ENCODE measurements around the gene SVIL. TPM values are rescaled to one million over a fixed set of nuclear protein-coding genes. Genes with fewer than 3 reads are reported as not detected.
"Not testable (repeated sequence)": the region's sequence is repeated elsewhere in the genome, so short reads cannot be mapped to it uniquely, and the experiment has no call there.

SVIL gene
- total RNA-seq, 2 donors from 2014 or later, result 39.5 to 46.4 TPM

DNA sequence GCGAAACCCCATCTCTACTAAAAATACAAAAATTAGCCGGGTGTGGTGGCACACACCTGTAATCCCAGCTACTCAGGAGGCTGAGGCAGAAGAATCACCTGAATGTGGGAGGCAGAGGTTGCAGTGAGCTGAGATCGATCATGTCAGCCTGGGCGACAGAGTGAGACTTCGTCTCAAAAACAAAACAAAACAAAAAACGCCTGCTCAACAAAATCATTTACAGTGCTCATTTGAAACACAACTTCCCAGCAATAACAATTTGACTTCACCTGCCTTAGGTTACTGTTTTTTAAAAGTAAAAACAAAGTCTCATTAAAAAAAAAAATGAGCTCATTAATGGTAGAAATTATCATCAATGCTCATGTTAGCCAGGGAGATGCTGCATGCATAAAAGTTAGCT is 10.4 kb downstream of the SVIL start:
- not testable (repeated sequence) for H3K4me3 Mint-ChIP-seq; H3K9me3 ChIP-seq (ENCODE audit: control insufficient read depth, low read length, poor library complexity, severe bottlenecking); H3K27ac Mint-ChIP-seq; DNase-seq; ATAC-seq; H3K36me3 Mint-ChIP-seq (ENCODE audit: low read depth); H3K27me3 Mint-ChIP-seq
- H3K4me1 Mint-ChIP-seq, result peaks cover 28% of the 10 kb centered on the region

- Mint-ChIP-seq H3K27me3 (no peaks in the 10 kb centered on the region), H3K4me3 (no peak overlapping the region), H3K36me3 (ENCODE audit: low read depth) (no peaks in the 10 kb centered on the region), H3K27ac (no peak overlapping the region), H3K4me1 (peaks cover 25% of the 10 kb centered on the region)
- H3K9me3 ChIP-seq (ENCODE audit: control insufficient read depth, low read length, poor library complexity, severe bottlenecking), result no peaks in the 10 kb centered on the region
- no peak for ATAC-seq
- no peak for DNase-seq
Observed at GRCh38 chr10:29623797-29624196, 11.0 kb downstream of the SVIL start.

GRCh38 chr10:29622382-29622922 is 12.3 kb downstream of the SVIL start:
- H3K36me3 Mint-ChIP-seq (ENCODE audit: low read depth), result no peaks in the 10 kb centered on the region
- H3K27ac Mint-ChIP-seq, result no peak overlapping the region
- H3K9me3 ChIP-seq (ENCODE audit: control insufficient read depth, low read length, poor library complexity, severe bottlenecking), result no peaks in the 10 kb centered on the region
- DNase-seq, result no peak
- H3K4me3 Mint-ChIP-seq, result no peak overlapping the region
- H3K27me3 Mint-ChIP-seq, result no peaks in the 10 kb centered on the region
- no peak for ATAC-seq
- H3K4me1 Mint-ChIP-seq, result peaks cover 21% of the 10 kb centered on the region

GRCh38 chr10:29621161-29621560 is 13.6 kb downstream of the SVIL start:
- peak overlapping the region; percentile 12 for H3K27ac Mint-ChIP-seq

DNA sequence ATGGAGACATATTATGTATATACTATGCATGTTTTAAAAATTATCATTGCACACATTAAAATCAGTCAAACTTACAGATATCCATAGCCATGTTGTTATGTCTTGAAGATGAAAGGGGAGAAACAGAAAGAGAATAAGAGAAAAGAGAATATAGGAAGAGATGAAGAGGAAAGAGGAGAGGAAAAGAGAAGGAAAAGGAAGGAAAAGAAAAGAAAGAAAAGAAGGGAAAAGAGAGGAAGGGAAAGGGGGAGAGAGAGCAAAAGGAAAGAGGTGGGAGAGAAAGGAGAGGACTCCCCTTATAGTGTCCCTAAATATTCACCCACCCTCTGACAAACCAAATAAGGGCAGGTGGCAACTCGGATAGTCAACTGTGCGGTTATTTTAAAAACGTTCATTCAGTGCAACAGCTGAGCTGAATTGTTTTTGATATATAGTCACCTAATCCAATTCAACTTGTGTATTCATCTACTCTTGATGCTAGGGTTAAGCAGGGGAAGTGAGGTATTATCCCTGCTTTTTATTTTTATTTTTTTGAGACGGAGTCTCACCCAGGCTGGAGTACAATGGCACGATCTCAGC is 14.6 kb downstream of the SVIL start:
- Mint-ChIP-seq H3K4me1 (peaks cover 17% of the 10 kb centered on the region), H3K27me3 (no peaks in the 10 kb centered on the region), H3K36me3 (ENCODE audit: low read depth) (no peaks in the 10 kb centered on the region), H3K27ac (no peak overlapping the region), H3K4me3 (no peak overlapping the region)
- H3K9me3 ChIP-seq (ENCODE audit: control insufficient read depth, low read length, poor library complexity, severe bottlenecking), result no peaks in the 10 kb centered on the region
- DNase-seq (no peak), ATAC-seq (no peak)

More at GRCh38 chr10:29621161-29621560, 13.6 kb downstream of the SVIL start:
- Mint-ChIP-seq H3K27me3 (no peaks in the 10 kb centered on the region), H3K36me3 (ENCODE audit: low read depth) (no peaks in the 10 kb centered on the region), H3K4me1 (peaks cover 20% of the 10 kb centered on the region), H3K4me3 (no peak overlapping the region)
- DNase-seq (no peak), ATAC-seq (no peak)
- H3K9me3 ChIP-seq (ENCODE audit: control insufficient read depth, low read length, poor library complexity, severe bottlenecking), result no peaks in the 10 kb centered on the region

DNA sequence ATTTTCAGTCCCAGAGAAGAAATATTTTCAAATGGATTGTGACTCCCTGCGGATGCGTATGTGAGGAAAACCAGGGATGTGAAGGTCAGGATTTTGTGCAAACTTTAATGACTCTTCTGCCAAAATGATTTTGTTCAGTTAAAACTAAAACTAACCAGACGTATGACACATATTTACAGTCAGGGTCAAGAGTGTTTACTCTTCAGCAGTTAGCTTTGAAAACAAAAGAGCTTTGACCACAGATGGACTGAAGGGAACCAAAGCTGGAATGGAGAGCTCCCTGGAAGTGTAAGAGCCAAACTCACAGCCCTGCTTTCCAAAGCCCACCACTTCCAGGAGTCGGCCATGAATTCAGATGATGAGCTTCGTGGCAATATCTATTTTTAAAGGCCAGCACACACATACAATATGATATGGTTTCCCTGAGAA is 15.5 kb downstream of the SVIL start:
- ATAC-seq (no peak), DNase-seq (no peak)
- no peaks in the 10 kb centered on the region for H3K27me3 Mint-ChIP-seq
- H3K36me3 Mint-ChIP-seq (ENCODE audit: low read depth), result no peaks in the 10 kb centered on the region
- H3K4me3 Mint-ChIP-seq, result no peak overlapping the region
- H3K9me3 ChIP-seq (ENCODE audit: control insufficient read depth, low read length, poor library complexity, severe bottlenecking), result no peaks in the 10 kb centered on the region
- peak overlapping the region; percentile 39 for H3K27ac Mint-ChIP-seq
- H3K4me1 Mint-ChIP-seq, result peaks cover 17% of the 10 kb centered on the region

GRCh38 chr10:29618341-29619171 is 16.2 kb downstream of the SVIL start:
- Mint-ChIP-seq H3K4me1 (peaks cover 17% of the 10 kb centered on the region), H3K4me3 (no peak overlapping the region), H3K27me3 (no peaks in the 10 kb centered on the region), H3K27ac (peak overlapping the region; percentile 39), H3K36me3 (ENCODE audit: low read depth) (no peaks in the 10 kb centered on the region)
- DNase-seq, result no peak
- no peaks in the 10 kb centered on the region for H3K9me3 ChIP-seq (ENCODE audit: control insufficient read depth, low read length, poor library complexity, severe bottlenecking)
- no peak for ATAC-seq

- DNase-seq (no peak), ATAC-seq (no peak)
- no peaks in the 10 kb centered on the region for H3K36me3 Mint-ChIP-seq (ENCODE audit: low read depth)
- no peaks in the 10 kb centered on the region for H3K9me3 ChIP-seq (ENCODE audit: control insufficient read depth, low read length, poor library complexity, severe bottlenecking)
- no peak overlapping the region for H3K4me3 Mint-ChIP-seq
- H3K27me3 Mint-ChIP-seq, result no peaks in the 10 kb centered on the region
- H3K4me1 Mint-ChIP-seq, result peaks cover 17% of the 10 kb centered on the region
- no peak overlapping the region for H3K27ac Mint-ChIP-seq
Observed at GRCh38 chr10:29617880-29618340, 16.9 kb downstream of the SVIL start.

DNA sequence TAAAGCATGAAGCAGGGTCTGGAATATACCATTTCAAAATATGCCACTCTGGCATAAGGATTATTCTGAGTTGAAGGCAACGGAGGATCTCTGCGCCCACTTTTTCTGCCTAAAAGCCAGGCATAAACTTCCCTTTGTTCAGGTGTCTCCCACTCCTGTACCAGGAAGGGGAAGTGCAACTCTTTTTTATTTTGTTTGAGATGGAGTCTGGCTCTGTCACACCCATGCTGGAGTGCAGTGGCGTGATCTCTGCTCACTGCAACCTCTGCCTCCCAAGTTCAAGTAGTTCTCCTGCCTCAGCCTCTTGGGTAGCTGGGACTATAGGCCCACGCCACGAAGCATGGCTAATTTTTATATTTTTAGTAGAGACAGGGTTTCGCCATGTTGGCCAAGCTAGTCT is 18.2 kb downstream of the SVIL start:
- H3K9me3 ChIP-seq (ENCODE audit: control insufficient read depth, low read length, poor library complexity, severe bottlenecking), result no peaks in the 10 kb centered on the region
- H3K27ac Mint-ChIP-seq, result no peak overlapping the region
- ATAC-seq (no peak), DNase-seq (no peak)
- H3K36me3 Mint-ChIP-seq (ENCODE audit: low read depth), result no peaks in the 10 kb centered on the region
- no peak overlapping the region for H3K4me3 Mint-ChIP-seq
- peaks cover 10% of the 10 kb centered on the region for H3K4me1 Mint-ChIP-seq
- H3K27me3 Mint-ChIP-seq, result no peaks in the 10 kb centered on the region

DNA sequence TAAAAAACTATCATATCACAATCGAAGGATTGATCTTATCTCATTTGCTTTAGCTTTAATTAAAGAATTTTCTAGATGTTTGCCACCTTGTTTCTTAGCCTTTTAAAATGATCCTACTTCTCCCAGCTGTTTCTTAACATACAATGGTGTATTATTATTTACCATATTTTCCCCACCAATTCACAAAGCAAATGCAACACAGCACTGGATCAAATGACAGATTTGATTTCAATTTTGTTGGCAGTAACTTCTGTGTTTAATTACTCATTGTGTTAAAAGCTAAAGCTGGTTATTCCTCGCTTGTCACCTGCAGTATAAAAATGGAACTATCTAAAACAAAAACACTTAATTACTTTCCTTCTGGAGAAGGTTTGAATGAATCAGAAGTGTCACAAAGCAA is 19.6 kb downstream of the SVIL start:
- Mint-ChIP-seq H3K36me3 (ENCODE audit: low read depth) (peaks cover 4% of the 10 kb centered on the region), H3K27me3 (no peaks in the 10 kb centered on the region), H3K4me1 (peaks cover 15% of the 10 kb centered on the region), H3K4me3 (no peak overlapping the region), H3K27ac (no peak overlapping the region)
- DNase-seq (no peak), ATAC-seq (no peak)
- no peaks in the 10 kb centered on the region for H3K9me3 ChIP-seq (ENCODE audit: control insufficient read depth, low read length, poor library complexity, severe bottlenecking)

DNA sequence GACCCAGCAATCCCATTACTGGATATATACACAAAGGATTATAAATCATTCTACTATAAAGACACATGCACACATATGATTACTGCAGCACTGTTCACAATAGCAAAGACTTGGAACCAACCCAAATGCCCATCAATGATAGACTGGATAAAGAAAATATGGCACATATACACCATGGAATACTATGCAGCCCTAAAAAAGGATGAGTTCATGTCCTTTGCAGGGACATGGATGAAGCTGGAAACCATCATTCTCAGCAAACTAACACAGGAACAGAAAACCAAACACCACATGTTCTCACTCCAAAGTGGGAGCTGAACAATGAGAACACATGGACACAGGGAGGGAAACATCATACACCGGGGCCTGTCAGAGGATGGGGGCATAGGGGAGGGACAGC is 20.5 kb downstream of the SVIL start:
- ATAC-seq; H3K27ac Mint-ChIP-seq; H3K9me3 ChIP-seq (ENCODE audit: control insufficient read depth, low read length, poor library complexity, severe bottlenecking); H3K36me3 Mint-ChIP-seq (ENCODE audit: low read depth); H3K4me3 Mint-ChIP-seq; H3K27me3 Mint-ChIP-seq; DNase-seq: not testable (repeated sequence)
- peaks cover 14% of the 10 kb centered on the region for H3K4me1 Mint-ChIP-seq

- ATAC-seq, result no peak
- no peak for DNase-seq
- H3K9me3 ChIP-seq (ENCODE audit: control insufficient read depth, low read length, poor library complexity, severe bottlenecking), result no peaks in the 10 kb centered on the region
- H3K27ac Mint-ChIP-seq, result no peak overlapping the region
- peaks cover 14% of the 10 kb centered on the region for H3K4me1 Mint-ChIP-seq
- no peaks in the 10 kb centered on the region for H3K27me3 Mint-ChIP-seq
- no peak overlapping the region for H3K4me3 Mint-ChIP-seq
- H3K36me3 Mint-ChIP-seq (ENCODE audit: low read depth), result peaks cover 6% of the 10 kb centered on the region
Observed at GRCh38 chr10:29613791-29614190, 21.0 kb downstream of the SVIL start.

GRCh38 chr10:29613196-29613595 is 21.6 kb downstream of the SVIL start:
- no peak overlapping the region for H3K4me3 Mint-ChIP-seq
- DNase-seq (no peak), ATAC-seq (no peak)
- H3K27me3 Mint-ChIP-seq, result no peaks in the 10 kb centered on the region
- H3K27ac Mint-ChIP-seq, result peak overlapping the region; percentile 37
- peaks cover 14% of the 10 kb centered on the region for H3K4me1 Mint-ChIP-seq
- H3K36me3 Mint-ChIP-seq (ENCODE audit: low read depth), result peaks cover 6% of the 10 kb centered on the region
- no peaks in the 10 kb centered on the region for H3K9me3 ChIP-seq (ENCODE audit: control insufficient read depth, low read length, poor library complexity, severe bottlenecking)
